Hepatocyte (in vitro differentiated cells): Measurements from ENCODE around the gene FOXA1.

Experiments
- EZH2 ChIP-seq: fragments of 200-600 bp; sonication (generic); IDR thresholded peaks from 2 replicates; pipeline ENCODE4 v1.6.1; 2016; ENCODE audit warnings: antibody characterized with exemption, mild to moderate bottlenecking, borderline replicate concordance
- EZH2phosphoT487 ChIP-seq: fragments of 200-600 bp; sonication (generic); IDR thresholded peaks from one replicate; pipeline ENCODE4 v1.6.1; 2018; ENCODE audit warnings: antibody characterized with exemption, mild to moderate bottlenecking, low read depth, moderate library complexity; ENCODE audit not compliant: unreplicated experiment, severe bottlenecking
- TF ChIP-seq, protein P1 (sequence below): fragments of 200-600 bp; sonication (generic); IDR thresholded peaks from 2 replicates; pipeline ENCODE4 v1.5.1; 2016; ENCODE audit warnings: antibody characterized with exemption, mild to moderate bottlenecking; ENCODE audit not compliant: poor library complexity

DNA sequence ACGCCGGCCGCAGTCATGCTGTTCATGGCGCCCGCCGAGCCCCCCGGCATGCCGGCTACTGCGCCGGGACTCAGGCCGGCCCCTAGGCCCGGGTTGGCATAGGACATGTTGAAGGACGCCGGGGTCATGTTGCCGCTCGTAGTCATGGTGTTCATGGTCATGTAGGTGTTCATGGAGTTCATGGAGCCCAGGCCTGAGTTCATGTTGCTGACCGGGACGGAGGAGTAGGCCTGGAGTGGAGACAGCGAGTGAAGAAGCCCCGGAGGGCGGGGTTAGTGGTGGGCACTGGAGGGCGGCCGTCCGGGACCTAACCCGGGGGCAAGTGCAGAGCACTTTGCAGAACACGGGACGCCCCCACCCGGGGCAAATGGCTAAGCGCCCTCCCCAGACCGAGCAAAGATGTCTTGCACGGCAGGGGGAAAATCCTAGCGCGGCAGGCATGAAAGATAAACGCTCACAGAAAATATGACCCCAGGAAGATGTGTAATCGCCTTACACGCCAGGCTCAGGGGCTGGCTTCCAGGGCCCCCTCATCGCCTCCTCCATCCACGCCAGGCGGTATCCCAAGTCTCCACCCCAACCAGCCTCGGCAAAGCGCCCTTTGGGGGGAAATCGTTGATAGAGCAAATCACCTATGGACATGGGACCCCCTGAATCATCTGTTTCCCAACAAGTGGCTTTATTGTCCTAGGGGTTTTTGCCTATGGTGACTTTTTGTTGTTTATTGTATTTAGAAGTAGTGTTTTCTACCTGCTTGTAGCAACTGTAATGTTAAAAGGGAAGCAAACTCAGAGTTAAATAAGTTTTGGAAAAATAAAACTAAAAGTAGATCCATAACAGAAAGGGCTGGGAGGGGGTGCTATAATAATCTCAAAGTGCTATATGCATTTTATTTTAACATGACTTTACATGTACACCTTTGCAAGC, 2.3 kb downstream of the FOXA1 start:
- TF ChIP-seq, protein P1, sequence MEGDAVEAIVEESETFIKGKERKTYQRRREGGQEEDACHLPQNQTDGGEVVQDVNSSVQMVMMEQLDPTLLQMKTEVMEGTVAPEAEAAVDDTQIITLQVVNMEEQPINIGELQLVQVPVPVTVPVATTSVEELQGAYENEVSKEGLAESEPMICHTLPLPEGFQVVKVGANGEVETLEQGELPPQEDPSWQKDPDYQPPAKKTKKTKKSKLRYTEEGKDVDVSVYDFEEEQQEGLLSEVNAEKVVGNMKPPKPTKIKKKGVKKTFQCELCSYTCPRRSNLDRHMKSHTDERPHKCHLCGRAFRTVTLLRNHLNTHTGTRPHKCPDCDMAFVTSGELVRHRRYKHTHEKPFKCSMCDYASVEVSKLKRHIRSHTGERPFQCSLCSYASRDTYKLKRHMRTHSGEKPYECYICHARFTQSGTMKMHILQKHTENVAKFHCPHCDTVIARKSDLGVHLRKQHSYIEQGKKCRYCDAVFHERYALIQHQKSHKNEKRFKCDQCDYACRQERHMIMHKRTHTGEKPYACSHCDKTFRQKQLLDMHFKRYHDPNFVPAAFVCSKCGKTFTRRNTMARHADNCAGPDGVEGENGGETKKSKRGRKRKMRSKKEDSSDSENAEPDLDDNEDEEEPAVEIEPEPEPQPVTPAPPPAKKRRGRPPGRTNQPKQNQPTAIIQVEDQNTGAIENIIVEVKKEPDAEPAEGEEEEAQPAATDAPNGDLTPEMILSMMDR = no peak
- peak; percentile 36 for TF ChIP-seq EZH2phosphoT487
- TF ChIP-seq EZH2 = peak; percentile 76
